SK-N-SH treated with all-trans-retinoic acid at 6 μM for 48 hours (cell line): ENCODE results near the gene ZNF330.

Experiments used
- ARNTL ChIP-seq: fragments of 450-650 bp; formaldehyde crosslinking; IDR thresholded peaks from 2 replicates; pipeline ENCODE4 v1.5.0; 2020; ENCODE audit warnings: low read depth, mild to moderate bottlenecking, moderate library complexity, borderline replicate concordance
- CREB5 ChIP-seq: fragments of 250-450 bp; sonication (Bioruptor Pico); IDR thresholded peaks from 2 replicates; pipeline ENCODE4 v1.5.1; 2020; ENCODE audit warnings: low read depth, mild to moderate bottlenecking, moderate library complexity
- ESRRG ChIP-seq: fragments of 250-450 bp; sonication (Bioruptor Pico); IDR thresholded peaks from 2 replicates; pipeline ENCODE4 v1.6.1; 2021; ENCODE audit warnings: mild to moderate bottlenecking
- GLIS3 ChIP-seq: fragments of 250-450 bp; sonication (Bioruptor Pico); IDR thresholded peaks from 2 replicates; pipeline ENCODE4 v1.5.0; 2020; ENCODE audit warnings: mild to moderate bottlenecking, moderate library complexity
- OSR1 ChIP-seq: fragments of 250-450 bp; sonication (Bioruptor Pico); IDR thresholded peaks from 2 replicates; pipeline ENCODE4 v1.8.0; 2022; ENCODE audit warnings: moderate library complexity, mild to moderate bottlenecking, inconsistent platforms
- PATZ1 ChIP-seq: fragments of 250-450 bp; sonication (Bioruptor Pico); IDR thresholded peaks from 2 replicates; pipeline ENCODE4 v1.8.0; 2020; ENCODE audit warnings: mild to moderate bottlenecking, moderate library complexity, borderline replicate concordance
- POU6F1 ChIP-seq: fragments of 250-450 bp; sonication (Bioruptor Pico); IDR thresholded peaks from 2 replicates; pipeline ENCODE4 v1.8.0; 2021; ENCODE audit warnings: low read depth, mild to moderate bottlenecking, moderate library complexity, borderline replicate concordance
- PPARA ChIP-seq: fragments of 250-450 bp; sonication (Bioruptor Pico); IDR thresholded peaks from 2 replicates; pipeline ENCODE4 v1.5.0; 2020; ENCODE audit warnings: mild to moderate bottlenecking, borderline replicate concordance
- SNAI2 ChIP-seq: fragments of 250-450 bp; sonication (Bioruptor Pico); IDR thresholded peaks from 2 replicates; pipeline ENCODE4 v1.5.0; 2020; ENCODE audit warnings: mild to moderate bottlenecking, moderate library complexity

- TF ChIP-seq PPARA (CRISPR knock-in tag), result no peak
- no peak for TF ChIP-seq ESRRG (CRISPR knock-in tag)
- no peak for TF ChIP-seq PATZ1
- no peak for TF ChIP-seq SNAI2 (CRISPR knock-in tag)
- TF ChIP-seq OSR1, result no peak
- no peak for TF ChIP-seq GLIS3
- no peak for TF ChIP-seq CREB5 (CRISPR knock-in tag)
- TF ChIP-seq ARNTL (CRISPR knock-in tag), result no peak
- no peak for TF ChIP-seq POU6F1 (CRISPR knock-in tag)
These were observed 19.6 kb downstream of the ZNF330 start for GRCh38 chr4:141240259-141240658.
